RWPE2 (cell line): ENCODE data around the gene LRRC46.

ENCODE experiments used
- ATAC-seq: fragments of 200-7000 bp; cut with Tn5 transposase; 3 replicates; pipeline ENCODE4 v1.9.1; 2021; ENCODE audit warnings: low read depth
- DNase-seq: peaks from one replicate; pipeline ENCODE4 v3.0.0-alpha.2; 2020; ENCODE audit warnings: low spot score
- H3K27ac ChIP-seq: fragments of 450-650 bp; 2 replicates; pipeline ENCODE4 v1.5.1; 2017; ENCODE audit warnings: mild to moderate bottlenecking; ENCODE audit not compliant: poor library complexity, severe bottlenecking
- H3K27me3 ChIP-seq: fragments of 250-450 bp; sonication (Bioruptor Pico); 2 replicates; pipeline ENCODE4 v1.5.1; 2021; ENCODE audit warnings: mild to moderate bottlenecking, moderate library complexity; ENCODE audit not compliant: insufficient read depth, poor library complexity, severe bottlenecking
- H3K36me3 ChIP-seq: fragments of 250-450 bp; sonication (Bioruptor Pico); 2 replicates; pipeline ENCODE4 v1.5.1; 2020; ENCODE audit warnings: low read depth, mild to moderate bottlenecking, moderate library complexity
- H3K4me1 ChIP-seq: fragments of 250-450 bp; sonication (Bioruptor Pico); 2 replicates; pipeline ENCODE4 v1.5.1; 2021; ENCODE audit warnings: mild to moderate bottlenecking, moderate library complexity; ENCODE audit not compliant: insufficient read depth, poor library complexity, severe bottlenecking
- H3K4me3 ChIP-seq: fragments of 250-450 bp; sonication (Bioruptor Pico); 2 replicates; pipeline ENCODE4 v1.5.1; 2021; ENCODE audit warnings: mild to moderate bottlenecking, moderate library complexity; ENCODE audit not compliant: severe bottlenecking
- H3K9me3 ChIP-seq: fragments of 250-450 bp; sonication (Bioruptor Pico); 2 replicates; pipeline ENCODE4 v1.5.1; 2021; ENCODE audit warnings: mild to moderate bottlenecking, moderate library complexity; ENCODE audit not compliant: severe bottlenecking
- CTCF ChIP-seq: fragments of 450-650 bp; IDR thresholded peaks from one replicate; pipeline ENCODE4 v1.5.1; 2017; ENCODE audit warnings: mild to moderate bottlenecking, moderate library complexity; ENCODE audit not compliant: poor library complexity, severe bottlenecking

LRRC46 gene

GRCh38 chr17:47845716-47846075 lies 14.2 kb downstream of the LRRC46 start:
- Histone ChIP-seq H3K9me3 (no peaks in the 10 kb centered on the region), H3K27ac (no peak overlapping the region), H3K27me3 (no peaks in the 10 kb centered on the region), H3K4me1 (peaks cover 10% of the 10 kb centered on the region), H3K4me3 (no peak overlapping the region), H3K36me3 (peaks cover 2% of the 10 kb centered on the region; the same call in 1 of the 2 replicates)
- DNase-seq: no peak
- ATAC-seq: no peak
- no peak for TF ChIP-seq CTCF

DNA sequence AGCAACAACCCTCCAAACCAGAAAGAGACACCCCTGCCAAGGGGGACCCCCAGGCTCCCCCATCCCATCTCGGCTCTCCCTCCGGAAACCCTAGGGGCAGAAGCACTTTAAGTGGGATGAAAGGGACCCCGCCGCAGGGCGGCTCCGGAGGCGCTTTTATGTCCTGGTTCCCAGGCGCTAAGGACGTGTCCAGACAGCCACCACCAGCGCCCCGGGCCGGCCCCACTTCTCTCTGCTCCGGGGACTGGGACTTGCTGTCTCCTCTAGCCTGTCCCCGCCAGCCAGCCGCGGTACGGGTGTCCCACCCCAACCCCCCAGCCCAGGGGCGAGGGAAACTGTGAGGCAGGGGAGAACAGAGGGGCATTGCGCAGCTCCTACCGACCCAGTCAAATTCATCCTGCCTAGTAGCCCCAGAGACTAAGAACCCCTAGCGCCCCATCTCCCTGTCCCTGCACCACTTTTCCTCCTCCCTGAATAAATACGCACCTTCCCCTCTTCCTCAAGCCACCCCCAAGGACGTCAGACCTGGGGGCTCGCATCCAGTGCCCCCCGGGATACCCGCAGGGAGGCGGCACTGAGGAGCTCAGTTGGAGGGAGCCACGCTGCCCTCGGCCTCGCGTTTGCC lies 15.4 kb downstream of the LRRC46 start:
- DNase-seq (no peak), ATAC-seq (no peak)
- Histone ChIP-seq H3K36me3 (peaks cover 2% of the 10 kb centered on the region; the same call in 1 of the 2 replicates), H3K27ac (no peak overlapping the region), H3K4me1 (peaks cover 6% of the 10 kb centered on the region), H3K9me3 (no peaks in the 10 kb centered on the region), H3K27me3 (no peaks in the 10 kb centered on the region), H3K4me3 (no peak overlapping the region)
- no peak for TF ChIP-seq CTCF

DNA sequence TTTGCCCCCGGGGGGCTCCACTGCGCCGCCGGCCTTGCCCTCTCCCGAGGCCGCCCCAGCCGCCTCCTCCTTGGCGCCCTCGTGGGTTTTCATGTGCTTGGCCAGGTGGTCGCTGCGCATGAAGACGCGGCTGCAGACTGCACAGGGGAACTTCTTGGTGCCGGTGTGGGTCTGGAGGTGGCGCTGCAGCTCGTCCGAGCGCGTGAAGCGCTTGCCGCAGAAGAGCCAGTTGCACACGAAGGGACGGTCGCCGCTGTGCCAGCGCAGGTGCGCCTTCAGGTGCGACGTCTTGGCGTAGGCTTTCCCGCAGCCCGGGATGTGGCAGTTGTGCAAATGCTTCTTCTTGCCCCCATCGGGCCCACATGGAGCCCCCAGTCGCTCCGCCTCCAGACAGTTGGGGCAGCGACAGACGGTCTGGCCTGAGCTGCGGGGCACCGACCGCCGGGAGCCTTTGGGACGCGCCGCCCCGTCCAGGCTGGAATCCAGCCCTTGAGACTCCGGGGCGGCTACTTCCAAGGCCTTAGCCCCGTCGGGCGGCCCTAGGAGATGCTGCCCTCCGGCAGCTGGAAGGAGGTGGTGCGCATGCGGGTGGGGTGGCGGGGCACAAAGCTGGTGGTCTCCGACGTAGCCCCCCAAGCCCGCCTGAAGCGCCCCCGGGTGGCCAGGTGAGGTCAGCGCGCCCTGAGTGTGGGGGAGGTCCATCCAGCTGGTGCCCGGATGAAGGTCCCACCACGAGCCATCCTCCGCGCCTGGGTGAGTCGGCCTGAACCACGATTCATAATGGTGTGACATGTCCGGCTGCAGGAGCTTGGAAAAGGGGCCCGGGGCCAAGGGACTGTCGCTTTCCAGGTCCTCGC lies 16.1 kb downstream of the LRRC46 start:
- Histone ChIP-seq H3K27ac (no peak overlapping the region), H3K9me3 (no peaks in the 10 kb centered on the region), H3K4me3 (no peak overlapping the region), H3K4me1 (peaks cover 6% of the 10 kb centered on the region), H3K36me3 (peaks cover 2% of the 10 kb centered on the region; the same call in 1 of the 2 replicates), H3K27me3 (no peaks in the 10 kb centered on the region)
- ATAC-seq: no peak
- TF ChIP-seq CTCF: peak; percentile 31
- no peak for DNase-seq

GRCh38 chr17:47848198-47848513 lies 16.7 kb downstream of the LRRC46 start:
- H3K4me1 ChIP-seq: peaks cover 6% of the 10 kb centered on the region
- H3K36me3 ChIP-seq: peaks cover 2% of the 10 kb centered on the region; the same call in 1 of the 2 replicates
- no peak overlapping the region for H3K27ac ChIP-seq
- ATAC-seq: no peak
- H3K9me3 ChIP-seq: no peaks in the 10 kb centered on the region
- no peak overlapping the region for H3K4me3 ChIP-seq
- DNase-seq: no peak
- no peaks in the 10 kb centered on the region for H3K27me3 ChIP-seq
- TF ChIP-seq CTCF: no peak

DNA sequence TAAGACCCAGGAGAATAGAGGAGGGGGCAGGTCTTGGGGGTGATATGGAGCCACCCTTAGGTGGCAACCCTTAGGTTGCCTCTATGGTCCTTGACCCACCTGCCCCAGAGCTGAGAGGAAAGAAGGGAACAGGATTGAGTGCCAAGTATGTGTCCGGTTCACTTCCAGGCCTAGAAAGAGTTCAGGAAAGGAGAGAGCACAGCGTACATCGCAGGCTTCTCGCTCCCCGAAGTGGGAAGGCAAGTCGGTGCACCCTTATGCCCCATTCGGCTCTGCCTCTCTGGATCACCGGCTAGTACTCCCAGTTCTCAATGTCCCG lies 18.9 kb downstream of the LRRC46 start:
- TF ChIP-seq CTCF: no peak
- Histone ChIP-seq H3K27me3 (no peaks in the 10 kb centered on the region), H3K9me3 (no peaks in the 10 kb centered on the region), H3K4me1 (peaks cover 6% of the 10 kb centered on the region), H3K4me3 (peak overlapping the region; percentile 54), H3K27ac (peak overlapping the region; percentile 59), H3K36me3 (peaks cover 2% of the 10 kb centered on the region; the same call in 1 of the 2 replicates)
- DNase-seq: no peak
- ATAC-seq: peak; percentile 38
